ENCODE measurements around the gene VAV3.

VAV3 gene

GRCh38 chr1:107695341-107695740 is 269.6 kb downstream of the VAV3 start:
- TF ChIP-seq, protein P1, sequence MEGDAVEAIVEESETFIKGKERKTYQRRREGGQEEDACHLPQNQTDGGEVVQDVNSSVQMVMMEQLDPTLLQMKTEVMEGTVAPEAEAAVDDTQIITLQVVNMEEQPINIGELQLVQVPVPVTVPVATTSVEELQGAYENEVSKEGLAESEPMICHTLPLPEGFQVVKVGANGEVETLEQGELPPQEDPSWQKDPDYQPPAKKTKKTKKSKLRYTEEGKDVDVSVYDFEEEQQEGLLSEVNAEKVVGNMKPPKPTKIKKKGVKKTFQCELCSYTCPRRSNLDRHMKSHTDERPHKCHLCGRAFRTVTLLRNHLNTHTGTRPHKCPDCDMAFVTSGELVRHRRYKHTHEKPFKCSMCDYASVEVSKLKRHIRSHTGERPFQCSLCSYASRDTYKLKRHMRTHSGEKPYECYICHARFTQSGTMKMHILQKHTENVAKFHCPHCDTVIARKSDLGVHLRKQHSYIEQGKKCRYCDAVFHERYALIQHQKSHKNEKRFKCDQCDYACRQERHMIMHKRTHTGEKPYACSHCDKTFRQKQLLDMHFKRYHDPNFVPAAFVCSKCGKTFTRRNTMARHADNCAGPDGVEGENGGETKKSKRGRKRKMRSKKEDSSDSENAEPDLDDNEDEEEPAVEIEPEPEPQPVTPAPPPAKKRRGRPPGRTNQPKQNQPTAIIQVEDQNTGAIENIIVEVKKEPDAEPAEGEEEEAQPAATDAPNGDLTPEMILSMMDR (IDR thresholded peaks at IDR 0.05) = no peak
- Mint-ChIP-seq H3K27me3 (ENCODE audit: low read depth, poor library complexity) (peaks cover 4% of the 10 kb centered on the region), H3K27ac (no peak overlapping the region), H3K4me3 (no peak overlapping the region), H3K4me1 (peaks cover 4% of the 10 kb centered on the region), H3K9me3 (no peaks in the 10 kb centered on the region), H3K36me3 (ENCODE audit: low read depth) (no peaks in the 10 kb centered on the region)
- DNase-seq = no peak

DNA sequence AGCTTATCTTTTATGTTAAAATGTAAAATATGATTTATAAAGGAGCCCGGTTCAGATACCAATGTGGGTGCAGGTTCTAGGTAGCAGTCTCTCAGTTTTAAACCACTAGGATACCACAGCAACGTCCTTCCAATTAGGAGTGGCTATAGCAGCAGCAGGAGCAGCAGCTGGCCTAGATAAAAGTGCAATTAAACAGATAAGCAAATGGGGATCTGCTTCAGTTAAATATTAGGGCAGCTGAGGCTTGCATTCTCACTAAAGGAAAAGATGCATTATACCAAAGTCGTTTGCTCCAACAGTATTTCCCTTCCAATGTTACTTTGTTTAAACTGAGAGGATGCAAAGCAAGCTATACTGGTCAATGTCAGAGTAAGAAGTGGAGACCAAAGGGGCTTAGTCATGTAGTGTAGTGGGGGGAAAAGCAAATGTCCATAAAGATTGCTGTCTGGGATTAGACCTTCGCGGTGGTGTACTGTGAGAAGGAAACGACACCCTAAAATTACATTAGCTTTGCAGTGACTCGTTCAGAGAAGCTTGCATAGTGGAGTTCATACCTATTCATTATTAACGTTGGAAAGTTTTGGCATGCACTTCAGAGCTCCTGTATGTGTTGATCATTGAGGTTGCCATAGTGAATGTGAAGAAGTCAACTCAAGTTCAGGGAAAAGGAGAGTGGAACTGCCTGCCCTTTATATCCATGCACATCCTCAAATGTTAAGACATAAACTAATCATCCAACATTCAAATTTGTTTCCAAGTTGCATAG is 272.2 kb downstream of the VAV3 start:
- DNase-seq = no peak
- H3K27me3 Mint-ChIP-seq (ENCODE audit: low read depth, poor library complexity) = no peaks in the 10 kb centered on the region
- TF ChIP-seq, protein P1 (IDR thresholded peaks at IDR 0.05) = no peak
- peaks cover 30% of the 10 kb centered on the region for H3K4me1 Mint-ChIP-seq
- no peaks in the 10 kb centered on the region for H3K9me3 Mint-ChIP-seq
- no peak overlapping the region for H3K27ac Mint-ChIP-seq
- no peaks in the 10 kb centered on the region for H3K36me3 Mint-ChIP-seq (ENCODE audit: low read depth)
- no peak overlapping the region for H3K4me3 Mint-ChIP-seq

DNA sequence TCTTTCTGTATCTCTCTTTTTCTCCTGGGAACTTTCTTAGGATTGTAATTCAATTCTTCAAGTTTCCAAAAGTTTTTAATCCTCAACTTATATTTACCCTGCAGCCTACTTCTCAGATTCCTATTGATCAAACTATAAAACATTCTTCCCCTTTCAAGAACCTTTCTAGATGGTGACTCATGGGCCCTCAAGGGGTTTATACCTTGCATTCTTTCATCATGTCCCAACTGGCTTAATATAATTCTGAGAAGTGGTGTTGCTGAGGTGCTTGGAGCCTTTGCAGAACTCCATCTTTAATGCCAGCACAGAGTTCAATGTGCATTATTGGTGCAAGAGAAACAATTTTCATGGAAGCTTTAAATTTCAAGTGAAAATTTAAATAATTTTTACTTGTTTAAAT is 273.4 kb downstream of the VAV3 start:
- H3K9me3 Mint-ChIP-seq = no peaks in the 10 kb centered on the region
- no peak overlapping the region for H3K27ac Mint-ChIP-seq
- no peaks in the 10 kb centered on the region for H3K36me3 Mint-ChIP-seq (ENCODE audit: low read depth)
- H3K4me3 Mint-ChIP-seq = no peak overlapping the region
- peaks cover 32% of the 10 kb centered on the region for H3K4me1 Mint-ChIP-seq
- DNase-seq = no peak
- TF ChIP-seq, protein P1 (IDR thresholded peaks at IDR 0.05) = no peak
- no peaks in the 10 kb centered on the region for H3K27me3 Mint-ChIP-seq (ENCODE audit: low read depth, poor library complexity)

DNA sequence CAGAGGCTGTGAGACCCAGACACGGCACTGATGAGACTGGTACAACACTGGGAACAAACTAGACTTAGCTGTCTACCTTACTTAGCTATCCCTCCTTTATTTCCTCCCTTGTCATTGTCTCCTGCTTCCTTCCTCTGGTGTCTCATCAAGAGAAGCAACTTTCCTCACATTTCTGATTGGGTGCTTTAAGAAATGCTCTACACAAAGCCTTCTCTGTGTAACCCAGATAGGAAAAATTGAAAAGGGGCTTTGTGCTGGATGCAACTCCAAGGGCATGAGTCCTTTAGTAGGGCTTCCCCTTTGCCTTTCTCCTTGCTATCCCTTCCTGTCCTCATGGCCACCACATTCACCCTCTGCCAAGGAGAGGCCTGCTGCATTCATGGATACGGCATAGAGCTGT is 274.5 kb downstream of the VAV3 start:
- Mint-ChIP-seq H3K36me3 (ENCODE audit: low read depth) (no peaks in the 10 kb centered on the region), H3K9me3 (no peaks in the 10 kb centered on the region), H3K27me3 (ENCODE audit: low read depth, poor library complexity) (no peaks in the 10 kb centered on the region), H3K27ac (peak overlapping the region; percentile 15), H3K4me3 (no peak overlapping the region), H3K4me1 (peaks cover 32% of the 10 kb centered on the region)
- DNase-seq = no peak
- TF ChIP-seq, protein P1 (IDR thresholded peaks at IDR 0.05) = no peak

DNA sequence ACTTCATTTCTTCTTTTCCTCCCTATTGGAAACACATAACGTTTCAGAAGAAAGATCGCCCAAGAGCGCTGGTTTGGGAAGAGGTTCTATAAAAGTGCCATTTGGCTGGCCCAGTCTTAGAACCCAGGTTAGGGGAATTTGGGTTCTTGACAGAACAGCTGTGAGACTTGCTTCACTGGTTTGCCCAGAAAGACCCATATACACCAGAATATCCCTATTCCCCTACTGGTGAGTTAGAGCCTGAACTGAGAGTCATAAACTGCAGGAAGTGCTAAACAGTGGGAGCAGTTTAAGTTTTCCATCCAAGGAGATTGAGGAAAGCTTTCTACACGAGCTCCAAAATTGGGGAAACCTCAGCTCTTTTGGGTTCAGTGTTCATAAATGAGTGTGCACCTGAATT is 275.2 kb downstream of the VAV3 start:
- H3K36me3 Mint-ChIP-seq (ENCODE audit: low read depth) = no peaks in the 10 kb centered on the region
- H3K4me3 Mint-ChIP-seq = no peak overlapping the region
- no peaks in the 10 kb centered on the region for H3K9me3 Mint-ChIP-seq
- peaks cover 32% of the 10 kb centered on the region for H3K4me1 Mint-ChIP-seq
- TF ChIP-seq, protein P1 (IDR thresholded peaks at IDR 0.05) = no peak
- H3K27ac Mint-ChIP-seq = peak overlapping the region; percentile 84
- no peaks in the 10 kb centered on the region for H3K27me3 Mint-ChIP-seq (ENCODE audit: low read depth, poor library complexity)
- DNase-seq = no peak

DNA sequence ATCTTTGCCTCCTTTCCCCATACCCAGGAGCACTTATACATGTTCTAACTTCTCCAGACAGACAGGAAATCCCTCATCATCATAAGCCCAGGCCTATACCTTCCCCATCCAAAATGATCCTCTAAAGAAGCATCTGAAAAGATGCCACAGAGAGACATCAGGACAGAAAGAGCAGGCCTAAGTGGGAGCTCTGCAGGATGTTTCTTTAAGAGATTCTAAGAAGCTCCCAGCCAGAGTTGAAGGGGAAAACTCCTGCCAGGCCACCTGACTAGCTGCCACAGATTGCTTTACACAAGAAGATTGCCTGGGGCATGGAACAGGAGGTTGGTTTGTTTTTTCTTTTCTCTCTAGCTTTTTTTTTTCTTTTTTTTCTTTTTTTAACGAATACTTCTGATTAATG is 275.8 kb downstream of the VAV3 start:
- no peak for DNase-seq
- H3K27ac Mint-ChIP-seq = peak overlapping the region; percentile 84
- no peak overlapping the region for H3K4me3 Mint-ChIP-seq
- H3K27me3 Mint-ChIP-seq (ENCODE audit: low read depth, poor library complexity) = no peaks in the 10 kb centered on the region
- TF ChIP-seq, protein P1 (IDR thresholded peaks at IDR 0.05) = no peak
- H3K9me3 Mint-ChIP-seq = no peaks in the 10 kb centered on the region
- H3K36me3 Mint-ChIP-seq (ENCODE audit: low read depth) = no peaks in the 10 kb centered on the region
- H3K4me1 Mint-ChIP-seq = peaks cover 36% of the 10 kb centered on the region
